Astrocyte of the spinal cord (primary cell): Measurements from ENCODE around the gene HPCAL1.

Experiments
- DNase-seq: peaks from one replicate; pipeline ENCODE4 v3.0.0; 2011; ENCODE audit warnings: low read depth, low spot score
- H3K4me3 ChIP-seq: 2 replicates; pipeline ENCODE4 v1.5.1; 2011; ENCODE audit warnings: low read depth, mild to moderate bottlenecking, low read length, moderate library complexity
- in situ Hi-C: cut with HindIII; loops from 2 replicates; pipeline ENCODE4 v1.10.0; 2017; ENCODE audit warnings: low sequenced_read_pairs
- TF ChIP-seq, protein P1 (sequence below): IDR thresholded peaks from 2 replicates; pipeline ENCODE4 v1.5.1; 2012; ENCODE audit warnings: low read depth, mild to moderate bottlenecking, low read length, inconsistent platforms

HPCAL1 gene

DNA sequence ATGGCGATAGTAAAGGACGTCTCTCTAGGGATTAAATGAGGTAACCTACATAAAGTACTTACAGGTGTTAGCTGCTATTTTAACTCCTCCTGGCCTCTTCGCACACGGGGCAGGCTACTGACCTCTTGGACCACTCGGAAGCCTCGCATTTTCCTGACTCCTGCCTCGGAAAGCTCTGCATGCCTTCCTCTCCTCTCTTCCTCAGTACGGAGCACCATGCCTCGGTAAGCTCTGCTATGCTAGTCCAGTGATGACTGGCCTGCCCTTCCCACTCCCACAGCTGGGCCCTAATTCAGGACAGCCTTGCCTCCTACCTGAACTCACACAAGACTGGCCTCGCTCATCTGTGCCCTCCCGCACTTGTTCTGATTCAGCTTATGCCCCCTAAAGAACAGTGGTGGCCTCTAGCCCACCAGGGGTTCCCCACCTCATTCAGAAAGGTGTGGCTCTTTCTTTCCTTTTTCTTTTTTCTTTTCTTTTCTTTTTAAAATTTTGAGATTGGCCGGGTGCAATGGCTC, 22.7 kb upstream of the HPCAL1 start:
- TF ChIP-seq, protein P1, sequence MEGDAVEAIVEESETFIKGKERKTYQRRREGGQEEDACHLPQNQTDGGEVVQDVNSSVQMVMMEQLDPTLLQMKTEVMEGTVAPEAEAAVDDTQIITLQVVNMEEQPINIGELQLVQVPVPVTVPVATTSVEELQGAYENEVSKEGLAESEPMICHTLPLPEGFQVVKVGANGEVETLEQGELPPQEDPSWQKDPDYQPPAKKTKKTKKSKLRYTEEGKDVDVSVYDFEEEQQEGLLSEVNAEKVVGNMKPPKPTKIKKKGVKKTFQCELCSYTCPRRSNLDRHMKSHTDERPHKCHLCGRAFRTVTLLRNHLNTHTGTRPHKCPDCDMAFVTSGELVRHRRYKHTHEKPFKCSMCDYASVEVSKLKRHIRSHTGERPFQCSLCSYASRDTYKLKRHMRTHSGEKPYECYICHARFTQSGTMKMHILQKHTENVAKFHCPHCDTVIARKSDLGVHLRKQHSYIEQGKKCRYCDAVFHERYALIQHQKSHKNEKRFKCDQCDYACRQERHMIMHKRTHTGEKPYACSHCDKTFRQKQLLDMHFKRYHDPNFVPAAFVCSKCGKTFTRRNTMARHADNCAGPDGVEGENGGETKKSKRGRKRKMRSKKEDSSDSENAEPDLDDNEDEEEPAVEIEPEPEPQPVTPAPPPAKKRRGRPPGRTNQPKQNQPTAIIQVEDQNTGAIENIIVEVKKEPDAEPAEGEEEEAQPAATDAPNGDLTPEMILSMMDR, result no peak
- in situ Hi-C loops, result no loop called here
- H3K4me3 ChIP-seq, result no peak overlapping the region
- no peak for DNase-seq

DNA sequence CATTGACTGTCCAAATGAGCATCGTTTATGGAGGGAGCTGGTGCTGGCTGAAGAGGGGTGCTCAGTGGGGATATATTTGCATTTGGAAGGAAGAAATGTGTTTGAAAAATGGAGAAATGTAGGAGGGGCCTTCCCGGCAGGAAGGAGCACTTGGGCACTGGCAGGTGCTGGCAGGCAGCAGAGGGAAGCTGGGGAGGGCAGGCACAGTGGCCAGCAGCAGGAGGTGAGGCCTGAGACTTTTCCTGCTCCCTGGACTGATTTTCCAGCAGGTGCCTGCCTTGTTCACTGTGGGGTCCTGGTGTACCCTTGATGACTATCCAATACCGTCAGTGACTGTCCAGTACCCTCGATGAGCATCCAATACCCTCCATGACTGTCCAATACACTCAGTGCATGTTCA, 20.8 kb upstream of the HPCAL1 start:
- in situ Hi-C loops, result no loop called here
- TF ChIP-seq, protein P1, result no peak
- no peak overlapping the region for H3K4me3 ChIP-seq
- no peak for DNase-seq

DNA sequence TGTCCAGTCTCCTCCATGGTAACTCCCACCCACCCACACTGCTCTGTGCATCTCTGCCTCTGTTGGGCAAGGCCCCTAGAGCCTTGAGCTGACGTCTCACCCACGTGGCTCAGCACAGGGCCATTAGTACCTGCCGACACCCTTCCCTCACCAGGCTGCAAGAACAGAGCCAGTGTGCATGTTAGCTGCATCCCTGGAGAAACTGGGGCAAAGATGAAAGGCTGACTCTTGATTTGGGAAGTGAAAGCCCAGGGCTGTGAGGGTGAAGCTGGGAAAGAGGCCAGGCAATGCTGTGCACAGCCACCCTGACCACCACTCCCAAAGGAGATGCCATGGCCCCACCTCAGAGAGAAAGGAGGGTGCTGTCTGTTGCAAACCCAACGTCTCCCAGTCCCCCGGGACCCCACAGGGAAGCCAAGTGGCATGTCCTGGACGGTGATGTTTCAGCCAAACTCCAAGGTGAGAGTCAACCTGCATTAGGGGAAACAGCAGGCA, 20.0 kb upstream of the HPCAL1 start:
- TF ChIP-seq, protein P1, result no peak
- in situ Hi-C loops, result no loop called here
- no peak overlapping the region for H3K4me3 ChIP-seq
- DNase-seq, result no peak

DNA sequence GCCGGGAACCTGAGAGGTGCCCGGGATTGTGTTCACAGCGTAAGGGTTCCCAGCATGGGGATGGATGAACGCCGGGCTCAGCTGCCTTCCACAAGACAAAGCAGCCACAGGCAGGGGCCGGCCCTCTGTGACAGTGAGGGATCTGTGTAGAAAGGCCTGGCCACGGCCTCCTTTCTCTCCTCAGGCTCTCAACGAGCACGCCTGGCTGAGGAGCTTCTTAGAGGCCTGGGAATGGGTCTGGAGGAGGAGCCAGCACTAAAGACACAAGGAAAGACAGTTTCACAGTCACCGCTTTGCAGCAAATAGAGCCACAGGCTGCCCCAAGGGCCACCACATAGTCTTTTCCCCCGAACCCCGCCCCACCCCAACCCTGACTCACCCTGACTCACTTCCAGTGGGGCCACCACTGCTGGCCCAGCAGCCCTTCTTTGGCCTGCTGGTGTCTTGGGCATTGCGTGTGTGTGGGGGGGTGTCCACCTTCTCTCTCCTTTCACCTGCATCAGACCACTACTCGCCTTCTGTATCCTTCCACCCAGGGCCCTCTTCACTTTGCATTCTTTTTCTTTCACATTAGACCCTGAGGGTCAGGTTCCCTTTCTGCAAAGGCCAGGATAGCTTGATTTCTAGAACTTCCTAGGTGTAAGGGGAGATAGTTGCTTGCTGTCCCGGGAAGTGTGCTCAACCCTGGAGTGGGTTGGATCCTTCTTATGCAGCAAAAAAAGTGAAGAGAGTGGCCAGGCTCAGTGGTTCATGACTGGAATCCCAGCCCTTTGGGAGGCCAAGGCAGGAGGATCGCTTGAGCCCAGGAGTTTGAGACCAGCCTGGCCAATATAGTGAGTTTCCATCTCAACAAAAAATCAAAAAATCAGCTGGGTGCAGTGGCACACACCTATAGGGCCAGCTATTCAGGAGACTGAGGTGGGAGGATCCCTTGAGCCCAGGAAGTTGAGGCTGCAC, 19.3 kb upstream of the HPCAL1 start:
- in situ Hi-C loops, result no loop called here
- DNase-seq, result peak; percentile 80
- no peak overlapping the region for H3K4me3 ChIP-seq
- TF ChIP-seq, protein P1, result no peak

DNA sequence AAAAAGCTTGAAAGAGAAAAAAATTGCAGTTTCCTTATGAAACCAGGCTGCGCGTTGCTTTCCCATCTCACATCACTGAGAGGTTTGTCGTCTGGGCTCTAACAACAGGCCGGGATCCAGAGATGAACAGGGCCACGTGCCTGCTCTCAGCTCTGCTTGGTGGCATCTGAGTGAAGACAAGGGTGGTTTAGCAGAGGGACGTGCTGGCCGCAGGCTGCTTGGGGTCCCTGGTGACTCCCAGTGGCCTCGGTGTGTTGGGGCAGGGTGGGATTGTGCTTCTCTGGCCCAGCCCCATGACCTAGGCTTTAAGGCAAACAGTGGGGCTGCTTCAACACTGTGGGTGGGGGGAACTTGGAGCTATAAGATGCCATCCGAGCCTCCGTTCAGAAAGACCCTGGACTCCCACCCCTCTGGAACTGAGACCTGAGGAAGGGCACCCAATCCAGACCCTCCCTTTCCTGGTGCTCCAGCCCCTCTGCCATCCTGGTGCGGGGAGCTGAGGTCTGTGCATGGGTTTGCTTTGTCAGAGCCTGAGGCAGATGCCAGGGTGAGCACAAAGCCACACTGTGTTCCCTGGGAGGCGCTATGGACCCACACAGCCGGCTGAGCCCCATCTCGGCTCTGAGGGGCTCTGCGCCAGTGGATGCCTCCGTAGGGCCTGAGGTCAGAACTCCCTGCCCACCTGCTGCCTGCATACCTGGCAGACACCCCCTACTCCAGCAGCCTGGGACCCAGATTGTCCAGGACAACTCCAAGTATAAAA, 18.4 kb upstream of the HPCAL1 start:
- H3K4me3 ChIP-seq, result no peak overlapping the region
- in situ Hi-C loops, result no loop called here
- DNase-seq, result no peak
- TF ChIP-seq, protein P1, result no peak

DNA sequence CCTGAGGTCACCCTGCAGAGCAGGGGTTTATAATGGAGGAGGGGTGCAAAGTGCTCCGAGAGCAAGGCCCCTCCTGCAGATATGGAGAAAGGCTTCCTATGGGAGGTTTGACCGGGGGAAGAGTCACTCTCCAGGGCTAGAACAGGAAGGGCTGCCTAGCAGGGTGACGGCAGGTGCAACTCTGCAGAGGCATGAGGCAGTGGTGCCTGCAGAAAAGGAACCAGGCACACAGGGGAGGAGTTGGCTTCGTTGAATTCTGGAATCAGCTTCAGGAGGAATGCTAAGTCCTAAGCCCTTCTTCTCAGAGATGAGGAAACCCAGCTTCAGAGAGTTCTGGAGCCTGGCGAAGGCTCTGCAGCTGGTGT, 17.5 kb upstream of the HPCAL1 start:
- DNase-seq, result no peak
- TF ChIP-seq, protein P1, result no peak
- in situ Hi-C loops, result no loop called here
- H3K4me3 ChIP-seq, result no peak overlapping the region
